ENCODE results near the gene PABPC1L.
A peak's percentile ranks its signal among the peaks of the same experiment; 100 is the strongest.
"Not testable (repeated sequence)": the region's sequence is repeated elsewhere in the genome, so short reads cannot be mapped to it uniquely, and the experiment has no call there.

Gene PABPC1L

GRCh38 chr20:44909872-44910689 lies at the start of gene PABPC1L:
PABPC1L (plus strand) TSS chr20:44910060; CDS start chr20:44910144, 84 bp downstream.
- H3K9me3 Mint-ChIP-seq: no peaks in the 10 kb centered on the region
- peaks cover 20% of the 10 kb centered on the region for H3K4me1 Mint-ChIP-seq (ENCODE audit: low read depth)
- peaks cover 48% of the 10 kb centered on the region for H3K36me3 Mint-ChIP-seq (ENCODE audit: low read depth)
- H3K27me3 Mint-ChIP-seq (ENCODE audit: low read depth): no peaks in the 10 kb centered on the region
- peak; percentile 77 for DNase-seq (ENCODE audit: low spot score)
- peak within 1 kb of the TSS; percentile 89 for H3K4me3 Mint-ChIP-seq
- peak within 1 kb of the TSS; percentile 77 for H3K27ac Mint-ChIP-seq

DNA sequence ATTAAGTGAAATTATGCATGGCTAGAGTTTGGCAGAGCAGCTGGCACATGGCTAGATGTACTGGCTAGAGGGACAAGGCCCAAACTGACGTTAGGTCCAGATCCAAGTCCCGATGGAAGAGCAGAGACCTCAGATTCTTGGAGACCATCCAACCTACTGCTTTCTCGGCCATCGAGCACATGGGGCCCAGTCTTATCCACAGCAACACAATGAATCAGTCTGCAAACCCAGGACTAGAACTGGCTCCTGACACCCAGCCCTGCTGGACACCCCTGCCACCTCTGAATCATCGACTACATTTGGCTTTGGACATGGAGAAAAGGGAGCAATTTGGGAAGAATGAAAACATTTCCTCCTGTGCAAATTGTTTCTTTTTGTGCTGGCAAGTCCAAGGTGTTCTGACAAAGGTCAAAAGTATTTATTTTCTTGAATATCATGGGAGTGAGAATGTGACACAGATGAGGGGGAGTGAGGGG lies 48.3 kb upstream of the PABPC1L start:
- no peak overlapping the region for H3K27ac Mint-ChIP-seq
- H3K36me3 Mint-ChIP-seq (ENCODE audit: low read depth): no peaks in the 10 kb centered on the region
- H3K4me1 Mint-ChIP-seq (ENCODE audit: low read depth): peaks cover 8% of the 10 kb centered on the region
- peaks cover 5% of the 10 kb centered on the region for H3K27me3 Mint-ChIP-seq (ENCODE audit: low read depth)
- no peak overlapping the region for H3K4me3 Mint-ChIP-seq
- peaks cover 6% of the 10 kb centered on the region for H3K9me3 Mint-ChIP-seq
- no peak for DNase-seq (ENCODE audit: low spot score)

DNA sequence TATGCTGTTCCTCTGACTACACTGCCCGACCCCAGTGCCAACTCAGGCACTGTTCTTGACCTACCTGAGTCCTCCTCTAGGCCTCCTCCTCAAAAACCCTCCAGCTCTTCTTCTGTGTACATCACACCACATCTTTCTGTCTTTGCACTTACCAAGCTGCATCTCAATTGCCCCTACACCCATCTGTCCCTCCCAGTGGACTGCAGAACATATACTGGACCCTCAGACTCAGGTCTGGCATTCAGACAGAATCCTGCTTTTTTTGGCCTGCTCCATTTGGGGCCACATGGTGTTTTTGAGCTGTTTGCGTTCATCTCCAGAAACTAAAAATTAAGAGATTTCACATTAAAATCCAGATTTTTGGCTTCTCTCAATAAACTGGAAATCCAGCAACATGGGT lies 47.6 kb upstream of the PABPC1L start:
- Mint-ChIP-seq H3K36me3 (ENCODE audit: low read depth) (no peaks in the 10 kb centered on the region), H3K27ac (no peak overlapping the region), H3K27me3 (ENCODE audit: low read depth) (peaks cover 5% of the 10 kb centered on the region), H3K4me1 (ENCODE audit: low read depth) (peaks cover 10% of the 10 kb centered on the region), H3K4me3 (no peak overlapping the region), H3K9me3 (no peaks in the 10 kb centered on the region)
- DNase-seq (ENCODE audit: low spot score): no peak

DNA sequence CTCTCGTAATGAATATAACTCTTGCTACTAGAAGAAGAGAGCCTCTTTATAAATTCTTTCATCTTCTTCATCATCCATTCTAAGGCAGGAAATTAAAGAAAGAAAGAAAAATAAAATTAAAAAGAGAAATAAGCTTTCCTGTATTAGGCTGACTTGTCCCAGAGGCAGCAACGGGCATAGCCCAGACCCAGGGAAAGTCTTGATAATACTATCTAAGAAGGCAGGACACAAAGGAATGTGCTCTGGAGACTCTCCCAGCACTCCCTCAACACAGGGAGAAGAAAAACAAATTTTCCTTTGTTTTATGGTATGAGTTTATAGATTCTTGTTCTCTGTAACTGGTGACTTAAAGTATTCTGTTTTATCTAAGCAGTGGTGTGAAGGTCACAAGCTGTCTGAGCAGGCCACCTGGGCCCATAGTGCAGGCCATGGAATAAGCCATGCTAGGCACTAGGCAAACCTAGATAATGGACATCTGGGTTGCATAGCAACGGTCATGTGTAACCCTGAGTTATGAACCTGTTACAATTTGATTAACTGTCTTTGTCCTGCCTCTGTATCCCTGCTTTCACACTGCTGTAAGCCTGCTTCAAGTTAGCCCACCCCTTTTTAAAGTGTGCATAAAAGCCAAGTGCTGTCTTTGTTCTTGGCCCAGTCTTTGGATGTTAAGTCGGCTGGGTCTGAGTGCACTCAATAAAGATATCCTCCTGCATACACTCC lies 46.3 kb upstream of the PABPC1L start:
- Mint-ChIP-seq H3K27me3 (ENCODE audit: low read depth) (peaks cover 14% of the 10 kb centered on the region), H3K4me1 (ENCODE audit: low read depth) (peaks cover 14% of the 10 kb centered on the region)
- not testable (repeated sequence) for H3K9me3 Mint-ChIP-seq; H3K4me3 Mint-ChIP-seq; DNase-seq (ENCODE audit: low spot score); H3K27ac Mint-ChIP-seq; H3K36me3 Mint-ChIP-seq (ENCODE audit: low read depth)

DNA sequence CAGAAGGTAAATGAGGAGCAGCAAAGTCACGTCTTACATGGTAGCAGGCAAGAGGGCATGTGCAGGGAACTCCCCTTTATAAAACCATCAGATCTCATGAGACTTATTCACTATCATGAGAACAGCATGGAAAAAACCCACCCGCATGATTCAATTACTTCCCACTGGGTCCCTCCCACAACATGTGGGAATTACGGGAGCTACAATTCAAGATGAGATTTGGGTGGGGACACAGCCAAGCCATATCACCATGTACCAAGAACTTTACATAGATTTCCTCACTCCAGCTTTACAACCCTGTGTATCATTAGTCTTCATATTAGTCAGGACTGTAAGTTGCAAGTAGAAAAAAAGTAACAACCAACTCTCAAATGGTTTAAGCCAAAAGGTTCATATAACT lies 45.4 kb upstream of the PABPC1L start:
- not testable (repeated sequence) for H3K9me3 Mint-ChIP-seq; H3K4me3 Mint-ChIP-seq; DNase-seq (ENCODE audit: low spot score); H3K36me3 Mint-ChIP-seq (ENCODE audit: low read depth); H3K4me1 Mint-ChIP-seq (ENCODE audit: low read depth); H3K27ac Mint-ChIP-seq
- peaks cover 14% of the 10 kb centered on the region for H3K27me3 Mint-ChIP-seq (ENCODE audit: low read depth)

DNA sequence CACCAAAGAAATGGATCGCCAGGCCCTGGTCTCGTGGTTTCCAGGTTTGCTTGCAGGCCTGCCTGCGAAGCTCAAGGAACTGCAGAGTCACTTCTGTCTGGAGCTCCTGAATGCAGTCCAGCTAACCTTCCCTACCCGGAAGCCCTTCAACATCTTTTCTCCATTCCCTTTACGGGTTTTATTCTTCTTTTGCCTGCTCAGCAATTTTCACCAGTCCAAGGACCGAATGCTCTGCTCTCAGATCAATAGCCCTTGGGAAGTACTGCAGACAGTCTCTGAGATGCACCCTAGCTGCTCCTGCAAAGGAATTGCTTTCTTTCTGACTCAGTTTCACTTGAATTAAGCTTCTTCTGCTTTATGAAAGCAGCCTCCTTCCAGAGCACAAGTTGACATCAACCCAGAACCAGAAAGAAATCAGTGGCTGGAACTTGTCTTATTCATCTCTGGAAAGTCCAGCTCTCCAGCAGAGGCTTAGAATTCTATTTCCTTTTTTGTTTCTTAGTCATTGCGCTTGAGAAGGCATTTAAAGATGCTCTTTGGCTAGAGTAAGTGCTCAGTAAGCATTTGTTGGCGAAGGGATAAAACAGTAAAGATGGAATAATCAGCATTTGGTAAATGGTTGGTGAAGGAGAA lies 43.0 kb upstream of the PABPC1L start:
- DNase-seq (ENCODE audit: low spot score): no peak
- Mint-ChIP-seq H3K36me3 (ENCODE audit: low read depth) (no peaks in the 10 kb centered on the region), H3K27me3 (ENCODE audit: low read depth) (peaks cover 22% of the 10 kb centered on the region), H3K4me3 (peak overlapping the region; percentile 59), H3K4me1 (ENCODE audit: low read depth) (peaks cover 7% of the 10 kb centered on the region), H3K27ac (no peak overlapping the region), H3K9me3 (no peaks in the 10 kb centered on the region)

DNA sequence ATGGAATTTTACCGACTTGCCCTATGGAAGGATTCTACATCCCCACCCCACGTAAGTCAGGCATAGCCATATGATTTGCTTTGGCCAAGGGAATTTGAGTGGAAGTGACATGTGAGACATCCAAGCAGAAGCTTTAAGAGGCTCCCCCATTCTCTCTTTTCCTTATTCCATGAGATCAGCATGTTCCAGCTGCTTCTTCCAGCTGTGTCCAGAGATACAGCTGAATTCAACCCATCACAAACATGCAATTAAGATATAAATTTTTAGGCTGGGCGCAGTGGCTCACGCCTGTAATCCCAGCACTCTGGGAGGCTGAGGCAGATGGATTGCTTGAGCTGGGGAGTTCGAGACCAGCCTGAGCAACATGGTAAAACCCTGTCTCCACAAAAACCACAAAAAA lies 40.4 kb upstream of the PABPC1L start:
- Mint-ChIP-seq H3K4me3 (no peak overlapping the region), H3K36me3 (ENCODE audit: low read depth) (no peaks in the 10 kb centered on the region), H3K27me3 (ENCODE audit: low read depth) (peaks cover 26% of the 10 kb centered on the region), H3K9me3 (no peaks in the 10 kb centered on the region), H3K27ac (no peak overlapping the region), H3K4me1 (ENCODE audit: low read depth) (peaks cover 7% of the 10 kb centered on the region)
- no peak for DNase-seq (ENCODE audit: low spot score)

DNA sequence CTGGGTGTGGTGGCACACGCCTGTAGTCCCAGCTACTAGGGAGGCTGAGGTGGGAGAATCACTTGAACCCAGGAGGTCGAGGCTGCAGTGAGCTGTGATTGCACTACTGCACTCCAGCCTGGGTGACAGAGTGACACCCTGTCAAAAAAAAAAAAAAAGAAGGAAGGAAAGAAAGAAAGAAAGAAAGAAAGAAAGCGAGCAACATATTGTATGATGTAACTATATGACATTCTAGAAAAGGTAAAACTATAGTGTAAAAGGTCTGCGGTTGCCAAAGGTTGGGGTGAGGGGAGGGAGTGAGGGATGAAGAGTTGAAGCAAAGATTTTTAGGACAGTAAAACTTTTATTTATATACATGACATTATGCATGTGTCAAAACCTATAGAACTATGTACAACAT lies 27.5 kb upstream of the PABPC1L start:
- H3K4me1 Mint-ChIP-seq (ENCODE audit: low read depth): peaks cover 19% of the 10 kb centered on the region
- H3K27ac Mint-ChIP-seq; H3K4me3 Mint-ChIP-seq; H3K9me3 Mint-ChIP-seq; DNase-seq (ENCODE audit: low spot score): not testable (repeated sequence)
- peaks cover 15% of the 10 kb centered on the region for H3K27me3 Mint-ChIP-seq (ENCODE audit: low read depth)
- peaks cover 14% of the 10 kb centered on the region for H3K36me3 Mint-ChIP-seq (ENCODE audit: low read depth)

GRCh38 chr20:44883214-44883902 lies 26.5 kb upstream of the PABPC1L start:
- Mint-ChIP-seq H3K27me3 (ENCODE audit: low read depth) (peaks cover 6% of the 10 kb centered on the region), H3K4me1 (ENCODE audit: low read depth) (peaks cover 28% of the 10 kb centered on the region), H3K27ac (no peak overlapping the region), H3K4me3 (peak overlapping the region; percentile 93), H3K9me3 (no peaks in the 10 kb centered on the region), H3K36me3 (ENCODE audit: low read depth) (peaks cover 15% of the 10 kb centered on the region)
- DNase-seq (ENCODE audit: low spot score): no peak

DNA sequence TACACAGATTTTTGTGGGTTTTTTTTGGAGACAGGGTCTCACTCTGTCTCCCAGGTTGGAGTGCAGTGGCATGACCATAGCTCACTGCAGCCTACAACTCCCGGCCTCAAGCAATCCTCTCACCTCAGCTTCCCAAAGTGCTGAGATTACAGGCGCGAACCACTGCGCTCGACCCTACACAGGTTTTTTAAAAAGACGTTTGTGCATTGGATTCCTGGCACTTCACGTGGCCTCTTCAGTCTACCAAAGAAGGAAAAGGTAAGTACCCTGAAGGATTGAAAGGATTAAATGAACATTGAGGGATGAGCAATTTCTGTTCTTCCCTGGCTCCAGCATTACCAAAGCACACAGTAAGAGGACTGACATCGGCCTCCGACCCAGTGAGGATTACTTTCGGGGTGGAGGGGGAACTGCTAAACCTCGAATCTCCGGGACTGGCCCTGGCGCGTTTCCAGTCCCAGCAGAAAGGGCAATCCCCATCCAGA lies 24.9 kb upstream of the PABPC1L start:
- Mint-ChIP-seq H3K36me3 (ENCODE audit: low read depth) (peaks cover 30% of the 10 kb centered on the region), H3K4me1 (ENCODE audit: low read depth) (peaks cover 43% of the 10 kb centered on the region)

DNA sequence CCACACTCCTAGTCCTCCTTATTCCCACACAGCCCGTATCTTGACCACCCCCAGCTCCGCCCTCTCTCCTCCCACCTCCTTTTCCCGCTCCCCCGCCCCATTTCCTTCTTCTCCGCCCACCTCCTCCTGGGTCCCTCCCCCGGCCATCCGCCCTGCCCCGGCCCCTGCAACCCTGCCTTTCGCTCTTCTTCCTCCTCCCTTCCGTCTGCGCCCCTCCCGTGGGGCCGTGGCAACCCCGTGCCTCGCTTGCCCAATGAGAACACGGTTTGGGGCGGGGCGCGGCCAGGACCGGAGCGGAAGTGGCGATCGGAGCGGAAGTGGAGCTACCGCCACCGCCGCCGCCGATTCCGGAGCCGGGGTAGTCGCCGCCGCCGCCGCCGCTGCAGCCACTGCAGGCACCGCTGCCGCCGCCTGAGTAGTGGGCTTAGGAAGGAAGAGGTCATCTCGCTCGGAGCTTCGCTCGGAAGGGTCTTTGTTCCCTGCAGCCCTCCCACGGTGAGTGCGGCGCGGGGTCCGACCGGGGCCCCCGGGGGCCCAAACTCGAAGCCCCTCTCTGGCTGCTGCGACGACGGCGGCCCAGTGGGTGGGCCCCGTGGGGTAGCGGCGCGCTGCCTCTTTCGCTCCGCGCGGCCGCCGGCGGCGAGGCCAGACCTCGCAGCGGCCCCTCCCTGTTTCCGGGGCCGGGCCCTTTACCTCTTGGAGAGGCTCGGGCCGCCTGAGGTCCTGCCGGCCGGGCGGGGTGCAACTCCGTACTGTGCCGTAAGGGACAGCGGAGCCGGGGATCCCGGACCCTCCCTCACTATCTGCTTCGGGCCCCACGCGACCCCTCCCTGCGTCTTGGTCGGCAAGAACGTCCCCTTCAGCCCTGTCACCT lies 24.2 kb upstream of the PABPC1L start, which contains the start of gene YWHAB:
Gene YWHAB (plus strand): TSS at position 314 of the 874 bp plus-strand sequence. CDS start 15,829 bp downstream, outside the sequence.
- no peaks in the 10 kb centered on the region for H3K9me3 Mint-ChIP-seq
- H3K36me3 Mint-ChIP-seq (ENCODE audit: low read depth): peaks cover 31% of the 10 kb centered on the region
- no peaks in the 10 kb centered on the region for H3K27me3 Mint-ChIP-seq (ENCODE audit: low read depth)
- H3K27ac Mint-ChIP-seq: peak within 1 kb of the TSS; percentile 87
- peak; percentile 97 for DNase-seq (ENCODE audit: low spot score)
- H3K4me1 Mint-ChIP-seq (ENCODE audit: low read depth): peaks cover 44% of the 10 kb centered on the region
- peak within 1 kb of the TSS; percentile 93 for H3K4me3 Mint-ChIP-seq

More for the DNA sequence above, 24.9 kb upstream of the PABPC1L start:
- H3K27me3 Mint-ChIP-seq (ENCODE audit: low read depth): no peaks in the 10 kb centered on the region
- H3K9me3 Mint-ChIP-seq: no peaks in the 10 kb centered on the region
- peak overlapping the region; percentile 85 for H3K27ac Mint-ChIP-seq
- H3K4me3 Mint-ChIP-seq: peak overlapping the region; percentile 93
- no peak for DNase-seq (ENCODE audit: low spot score)

DNA sequence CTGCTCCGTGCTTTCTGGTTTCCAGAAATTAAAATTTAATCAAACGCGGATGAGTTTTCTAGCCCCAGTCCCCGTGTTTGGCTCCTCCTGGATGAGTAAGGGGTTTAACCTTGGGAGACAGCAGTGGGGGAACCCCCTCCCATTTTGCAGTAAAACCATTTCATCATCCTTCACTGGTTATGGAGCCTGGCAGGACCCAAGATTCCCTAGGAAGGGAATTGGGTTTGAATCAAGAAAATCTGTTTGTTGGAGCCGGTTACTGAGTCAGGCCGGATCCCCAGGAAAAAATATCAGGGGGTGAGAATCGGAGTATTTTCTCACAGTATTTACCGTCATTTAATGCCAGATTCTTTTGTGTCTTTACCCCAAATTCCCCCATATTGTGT lies 23.6 kb upstream of the PABPC1L start:
- Mint-ChIP-seq H3K36me3 (ENCODE audit: low read depth) (peaks cover 32% of the 10 kb centered on the region), H3K27ac (peak overlapping the region; percentile 87), H3K27me3 (ENCODE audit: low read depth) (no peaks in the 10 kb centered on the region), H3K4me1 (ENCODE audit: low read depth) (peaks cover 44% of the 10 kb centered on the region), H3K9me3 (no peaks in the 10 kb centered on the region), H3K4me3 (peak overlapping the region; percentile 93)
- DNase-seq (ENCODE audit: low spot score): no peak

Measured in T-helper 2 cell treated with Interferon-gamma antibody and Interleukin-4, amounts not matched to agents 5 μg/mL and 100 μg/mL, for 36 hours (primary cell).